Neuronal stem cell (in vitro differentiated cells): Measurements from ENCODE around the gene TM9SF3.

Source experiments
- DNase-seq: peaks from one replicate; pipeline ENCODE4 v3.0.0-alpha.2; 2013; ENCODE audit warnings: low spot score
- H2AFZ ChIP-seq: one replicate; pipeline ENCODE4 v1.6.1; 2013; ENCODE audit warnings: mild to moderate bottlenecking, low read length, inconsistent platforms
- H2AK5ac ChIP-seq: 2 replicates; pipeline ENCODE4 v1.6.1; 2013; ENCODE audit warnings: low read depth, mild to moderate bottlenecking, inconsistent platforms, low read length, moderate library complexity, mixed read lengths
- H2BK120ac ChIP-seq: 2 replicates; pipeline ENCODE4 v1.6.1; 2013; ENCODE audit warnings: low read depth, mild to moderate bottlenecking, inconsistent platforms, low read length, moderate library complexity, mixed read lengths
- H2BK12ac ChIP-seq: one replicate; pipeline ENCODE4 v1.6.1; 2013; ENCODE audit warnings: low read length, inconsistent platforms
- H2BK15ac ChIP-seq: 2 replicates; pipeline ENCODE4 v1.6.1; 2013; ENCODE audit warnings: mild to moderate bottlenecking, low read length, inconsistent platforms, mixed read lengths
- H2BK5ac ChIP-seq: one replicate; pipeline ENCODE4 v1.6.1; 2013; ENCODE audit warnings: inconsistent platforms, mild to moderate bottlenecking, low read length, moderate library complexity
- H3K14ac ChIP-seq: one replicate; pipeline ENCODE4 v1.6.1; 2013; ENCODE audit warnings: low read length, inconsistent platforms
- H3K18ac ChIP-seq: 2 replicates; pipeline ENCODE4 v1.6.1; 2013; ENCODE audit warnings: low read length, inconsistent platforms
- H3K23ac ChIP-seq: 2 replicates; pipeline ENCODE4 v1.6.1; 2013; ENCODE audit warnings: low read depth, mild to moderate bottlenecking, mixed read lengths, low read length, inconsistent platforms; ENCODE audit not compliant: poor library complexity
- H3K27ac ChIP-seq: replicated peaks from 3 replicates; pipeline ENCODE4 v1.5.1; 2013; ENCODE audit warnings: low read length, inconsistent platforms
- H3K27me3 ChIP-seq, 3 experiments: 2 replicates each; pipeline ENCODE4 v1.6.1; 2013; ENCODE audit warnings: low read length in 3 of 3, mild to moderate bottlenecking in 2 of 3, inconsistent platforms in 1 of 3, low read depth in 1 of 3, mixed read lengths in 1 of 3, moderate library complexity in 1 of 3; ENCODE audit not compliant: control insufficient read depth in 3 of 3, insufficient read depth in 3 of 3
- H3K36me3 ChIP-seq, 2 donors: replicated peaks in 1 of 2; 2 replicates each; pipeline ENCODE4 v1.6.1; 2013; ENCODE audit warnings: low read length in 2 of 2; ENCODE audit not compliant: control insufficient read depth in 2 of 2, insufficient read depth in 2 of 2
- H3K4ac ChIP-seq: 2 replicates; pipeline ENCODE4 v1.6.1; 2013; ENCODE audit warnings: inconsistent platforms, mild to moderate bottlenecking, low read length, moderate library complexity
- H3K4me1 ChIP-seq, 2 donors: 1 replicate in 1 of 2; 2 replicates in 1 of 2; pipeline ENCODE4 v1.6.1; 2013; ENCODE audit warnings: low read length in 2 of 2, low read depth in 1 of 2; ENCODE audit not compliant: control insufficient read depth in 2 of 2, insufficient read depth in 1 of 2
- H3K4me2 ChIP-seq: one replicate; pipeline ENCODE4 v1.6.1; 2013; ENCODE audit warnings: mild to moderate bottlenecking, low read length, inconsistent platforms; ENCODE audit not compliant: insufficient read depth, poor library complexity, severe bottlenecking
- H3K4me3 ChIP-seq, 2 donors: 2 replicates each; pipeline ENCODE4 v1.5.1; 2013; ENCODE audit warnings: low read length in 2 of 2, mild to moderate bottlenecking in 2 of 2, inconsistent platforms in 1 of 2, moderate library complexity in 1 of 2
- H3K79me1 ChIP-seq: one replicate; pipeline ENCODE4 v1.6.1; 2013; ENCODE audit warnings: low read depth, mild to moderate bottlenecking, inconsistent platforms, low read length, moderate library complexity
- H3K9ac ChIP-seq: one replicate; pipeline ENCODE4 v1.6.1; 2013; ENCODE audit warnings: mild to moderate bottlenecking, low read depth, low read length, inconsistent platforms; ENCODE audit not compliant: poor library complexity
- H3K9me3 ChIP-seq, 2 donors: replicated peaks in 1 of 2; 2 replicates each; pipeline versions ENCODE3 to v1.6.1; 2013; ENCODE audit warnings: low read length in 2 of 2, mild to moderate bottlenecking in 2 of 2, inconsistent platforms in 1 of 2, low read depth in 1 of 2, mixed read lengths in 1 of 2, moderate library complexity in 1 of 2; ENCODE audit not compliant: control insufficient read depth in 2 of 2, insufficient read depth in 1 of 2
- H4K8ac ChIP-seq: one replicate; pipeline ENCODE4 v1.6.1; 2013; ENCODE audit warnings: low read depth, mild to moderate bottlenecking, inconsistent platforms, low read length, moderate library complexity
- H4K91ac ChIP-seq: one replicate; pipeline ENCODE4 v1.6.1; 2013; ENCODE audit warnings: low read length, low read depth, mild to moderate bottlenecking, inconsistent platforms; ENCODE audit not compliant: poor library complexity
- WGBS, 2 donors: extraction: QIAGEN DNeasy Blood & Tissue Kit; methylation state at CpG; one replicate each; pipeline ENCODE4 v1.1.7; 2013; ENCODE audit warnings: missing lambda C conversion rate in 2 of 2, mixed read lengths in 1 of 2; ENCODE audit not compliant: insufficient read length in 2 of 2, insufficient replicate concordance in 1 of 2; ENCODE audit errors: extremely low coverage in 2 of 2; 5-methylcytosine and 5-hydroxymethylcytosine counted together

TM9SF3 gene

GRCh38 chr10:96626795-96627194 is 40.0 kb upstream of the TM9SF3 start:
- Histone ChIP-seq H3K9me3 (no peaks in the 10 kb centered on the region), H3K4me3 (no peak overlapping the region), H2BK12ac (no peak overlapping the region), H3K4me1 (no peaks in the 10 kb centered on the region), H3K9ac (no peak overlapping the region), H3K79me1 (no peaks in the 10 kb centered on the region), H2BK5ac (no peak overlapping the region), H3K14ac (no peak overlapping the region), H3K36me3 (no peaks in the 10 kb centered on the region), H3K4ac (no peak overlapping the region), H3K18ac (no peak overlapping the region), H4K8ac (no peak overlapping the region), H3K23ac (no peak overlapping the region), H2AFZ (peak overlapping the region; percentile 35), H3K4me2 (no peak overlapping the region), H3K27me3 (no peaks in the 10 kb centered on the region), H2BK15ac (no peak overlapping the region), H4K91ac (no peak overlapping the region), H2AK5ac (no peak overlapping the region), H3K27ac (no peak overlapping the region), H2BK120ac (no peak overlapping the region)
- no CpG with 5 or more reads among the region's 5 CpGs for WGBS, 2 donors
- DNase-seq = no peak

- H2BK5ac ChIP-seq = no peak overlapping the region
- H2AFZ ChIP-seq = no peak overlapping the region
- no peak overlapping the region for H3K4ac ChIP-seq
- no peak overlapping the region for H3K23ac ChIP-seq
- H2BK120ac ChIP-seq = no peak overlapping the region
- no peaks in the 10 kb centered on the region for H3K36me3 ChIP-seq
- H3K27ac ChIP-seq = no peak overlapping the region
- no peak overlapping the region for H2AK5ac ChIP-seq
- no peak overlapping the region for H4K91ac ChIP-seq
- H2BK12ac ChIP-seq = no peak overlapping the region
- no peaks in the 10 kb centered on the region for H3K79me1 ChIP-seq
- H2BK15ac ChIP-seq = no peak overlapping the region
- H3K4me1 ChIP-seq = no peaks in the 10 kb centered on the region
- peak overlapping the region; percentile 54 for H3K9ac ChIP-seq
- peaks cover 0 to 3% (median 0%) of the 10 kb centered on the region in 3 experiments for H3K27me3 ChIP-seq
- H3K4me3 ChIP-seq = peak overlapping the region in 1 of 2 donors; percentile 10
- no peak overlapping the region for H3K18ac ChIP-seq
- no peaks in the 10 kb centered on the region for H3K9me3 ChIP-seq
- no peak for DNase-seq
- H3K4me2 ChIP-seq = no peak overlapping the region
- no peak overlapping the region for H4K8ac ChIP-seq
- no peak overlapping the region for H3K14ac ChIP-seq
- no CpG with 5 or more reads among the region's 1 CpG for WGBS, 2 donors
Measured at GRCh38 chr10:96625173-96625572, 38.4 kb upstream of the TM9SF3 start.

GRCh38 chr10:96622013-96622787 is 35.4 kb upstream of the TM9SF3 start:
- no peak overlapping the region for H2AFZ ChIP-seq
- no peak overlapping the region for H4K91ac ChIP-seq
- H3K18ac ChIP-seq = no peak overlapping the region
- no peak overlapping the region for H3K4me3 ChIP-seq
- peaks cover 0 to 16% (median 0%) of the 10 kb centered on the region in 3 experiments for H3K27me3 ChIP-seq
- no peak overlapping the region for H2BK15ac ChIP-seq
- H2BK12ac ChIP-seq = no peak overlapping the region
- no peak overlapping the region for H3K27ac ChIP-seq
- no CpG with 5 or more reads among the region's 6 CpGs for WGBS, 2 donors
- H3K9me3 ChIP-seq = no peaks in the 10 kb centered on the region
- H3K4ac ChIP-seq = no peak overlapping the region
- H4K8ac ChIP-seq = no peak overlapping the region
- no peak overlapping the region for H2BK5ac ChIP-seq
- no peak overlapping the region for H3K14ac ChIP-seq
- no peak overlapping the region for H2AK5ac ChIP-seq
- no peak overlapping the region for H3K9ac ChIP-seq
- no peaks in the 10 kb centered on the region for H3K36me3 ChIP-seq
- H2BK120ac ChIP-seq = no peak overlapping the region
- H3K4me1 ChIP-seq = no peaks in the 10 kb centered on the region
- no peaks in the 10 kb centered on the region for H3K79me1 ChIP-seq
- DNase-seq = no peak
- H3K23ac ChIP-seq = no peak overlapping the region
- H3K4me2 ChIP-seq = no peak overlapping the region

GRCh38 chr10:96619796-96620773 is 33.3 kb upstream of the TM9SF3 start:
- no peaks in the 10 kb centered on the region for H3K79me1 ChIP-seq
- no peak overlapping the region for H4K91ac ChIP-seq
- no peak overlapping the region for H3K4ac ChIP-seq
- no peaks in the 10 kb centered on the region for H3K4me1 ChIP-seq
- no peak overlapping the region for H3K18ac ChIP-seq
- H2BK120ac ChIP-seq = no peak overlapping the region
- no peak overlapping the region for H3K23ac ChIP-seq
- no peak overlapping the region for H3K9ac ChIP-seq
- no CpG with 5 or more reads among the region's 17 CpGs for WGBS, 2 donors
- no peak overlapping the region for H2AFZ ChIP-seq
- no peak overlapping the region for H2AK5ac ChIP-seq
- no peaks in the 10 kb centered on the region for H3K9me3 ChIP-seq
- H2BK15ac ChIP-seq = no peak overlapping the region
- DNase-seq = no peak
- no peak overlapping the region for H4K8ac ChIP-seq
- H3K27ac ChIP-seq = no peak overlapping the region
- no peak overlapping the region for H2BK5ac ChIP-seq
- H3K27me3 ChIP-seq = peaks cover 0 to 24% (median 0%) of the 10 kb centered on the region in 3 experiments
- H3K36me3 ChIP-seq = no peaks in the 10 kb centered on the region
- no peak overlapping the region for H2BK12ac ChIP-seq
- H3K4me2 ChIP-seq = no peak overlapping the region
- no peak overlapping the region for H3K14ac ChIP-seq
- H3K4me3 ChIP-seq = no peak overlapping the region
